Right lobe of liver (tissue), 6 donors: Measurements from ENCODE around the gene EMC9. TPM values are rescaled to one million over a fixed set of nuclear protein-coding genes. Genes with fewer than 3 reads are reported as not detected.
"Not testable (repeated sequence)": the region's sequence is repeated elsewhere in the genome, so short reads cannot be mapped to it uniquely, and the experiment has no call there.

Source experiments
- ATAC-seq, 4 donors: fragments of 200-7000 bp; cut with Tn5 transposase; one replicate each; pipeline ENCODE4 v1.9.1; 2020; ENCODE audit warnings: mild to moderate bottlenecking in 4 of 4, moderate library complexity in 4 of 4
- DNase-seq, 3 donors: peaks; one replicate each; pipeline ENCODE4 v3.0.0-alpha.2; 2020
- H3K27ac ChIP-seq, 3 donors: fragments of 200-600 bp; one replicate each; pipeline ENCODE4 v1.8.0; 2022
- H3K27me3 ChIP-seq, 2 donors: fragments of 200-600 bp; one replicate each; pipeline ENCODE4 v1.8.0; 2022
- H3K36me3 ChIP-seq, 4 donors: fragments of 200-600 bp; sonication (generic) in 1 of 4; one replicate each; pipeline versions ENCODE4 v1.5.1 to v1.8.0; 2017 to 2022; ENCODE audit warnings: control low read depth in 1 of 4
- H3K4me1 ChIP-seq, 4 donors: fragments of 200-600 bp; sonication (generic) in 1 of 4; one replicate each; pipeline versions ENCODE4 v1.5.1 to v1.8.0; 2017 to 2022; ENCODE audit warnings: control low read depth in 1 of 4
- H3K4me3 ChIP-seq, 3 donors: fragments of 200-600 bp; one replicate each; pipeline ENCODE4 v1.8.0; 2022
- H3K9me3 ChIP-seq, 4 donors: fragments of 200-600 bp; sonication (generic) in 1 of 4; one replicate each; pipeline versions ENCODE4 v1.5.1 to v1.8.0; 2017 to 2022; ENCODE audit warnings: control low read depth in 1 of 4
- POLR2A ChIP-seq: fragments of 450-650 bp; IDR thresholded peaks from one replicate; pipeline ENCODE4 v1.6.1; 2017; ENCODE audit warnings: antibody characterized with exemption, mild to moderate bottlenecking
- WGBS: methylation state at CpG from one replicate; pipeline ENCODE4 v1.1.6; 2018; ENCODE audit warnings: low coverage, low lambda C conversion rate; ENCODE audit not compliant: insufficient coverage; ENCODE audit errors: missing lambda C conversion rate; 5-methylcytosine and 5-hydroxymethylcytosine counted together
- intact Hi-C, 2 donors: fragments of 100-400 bp; cut with DNase I; formaldehyde crosslinking; loops; one replicate each; pipeline versions ENCODE4 v1.11.2 to v1.14.1; 2022
- total RNA-seq, 6 experiments: library from RNA; depleted of rRNA in 2 of 6; stranded (reverse); fragments of >200 nt in 2 of 6; fragmentation: NEBNext Ultra II Directional in 3 of 6; extraction: Animal tissue kit (Norgen Biotek cat#: 25700) in 3 of 6; gene quantifications; one replicate each; pipeline versions ENCODE4 v1.1.0 to v1.2.4, GENCODE V29; 2016 to 2023
- TF ChIP-seq, protein P1 (sequence below), 4 donors: fragments of 200-600 bp in 3 of 4; fragments of 450-650 bp in 1 of 4; IDR thresholded peaks; one replicate each; pipeline versions ENCODE4 v1.5.1 to v1.8.0; 2016 to 2022; ENCODE audit warnings: antibody characterized with exemption in 4 of 4, mild to moderate bottlenecking in 2 of 4
- donor health status: DM: no; HTN: yes; CAD: no.
- donor health status: DM: no; HTN: no; CAD: no.
- donor health status: DM: no; HTN: no; CAD: no.
- donor health status: DM: no; HTN: yes; CAD: no.
- donor health status: DM: no; HTN: yes; CAD: no.

EMC9 gene
- total RNA-seq, 6 experiments from 2014 or later = 10.2 to 21.4 (median 11.9) TPM

DNA sequence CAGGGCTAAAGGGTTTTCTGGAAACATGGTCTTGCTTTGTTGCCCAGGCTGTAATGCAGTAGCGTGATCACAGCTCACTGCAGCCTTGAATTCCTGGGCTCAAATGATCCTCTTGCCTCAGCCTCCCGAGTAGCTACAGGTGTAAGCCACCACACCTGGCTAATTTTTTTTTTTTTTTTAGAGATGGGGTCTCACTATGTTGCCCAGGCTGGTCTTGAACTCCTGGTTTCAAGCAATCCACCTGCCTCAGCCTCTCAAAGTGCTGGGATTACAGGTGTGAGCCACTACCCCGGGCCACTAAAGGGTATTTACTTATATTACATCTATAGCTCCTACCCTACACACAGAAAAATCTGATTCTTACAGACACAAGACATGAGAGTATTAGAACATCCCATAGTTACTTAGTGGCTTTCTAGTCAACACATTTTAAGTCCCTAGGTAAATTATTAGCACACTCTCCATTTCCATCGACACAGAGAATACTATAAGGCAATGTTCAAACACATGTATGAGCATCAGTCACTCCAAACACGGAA is 33.0 kb downstream of the EMC9 start:
- Histone ChIP-seq H3K27me3 (no peaks in the 10 kb centered on the region), H3K27ac (peak overlapping the region in 1 of 3 donors; percentile 61), H3K4me1 (peaks cover 0 to 71% (median 22%) of the 10 kb centered on the region in 4 donors), H3K4me3 (no peak overlapping the region), H3K9me3 (no peaks in the 10 kb centered on the region), H3K36me3 (peaks cover 0 to 8% (median 1%) of the 10 kb centered on the region in 4 donors)
- ATAC-seq (no peak), DNase-seq (no peak)
- TF ChIP-seq POLR2A = no peak
- TF ChIP-seq, protein P1, sequence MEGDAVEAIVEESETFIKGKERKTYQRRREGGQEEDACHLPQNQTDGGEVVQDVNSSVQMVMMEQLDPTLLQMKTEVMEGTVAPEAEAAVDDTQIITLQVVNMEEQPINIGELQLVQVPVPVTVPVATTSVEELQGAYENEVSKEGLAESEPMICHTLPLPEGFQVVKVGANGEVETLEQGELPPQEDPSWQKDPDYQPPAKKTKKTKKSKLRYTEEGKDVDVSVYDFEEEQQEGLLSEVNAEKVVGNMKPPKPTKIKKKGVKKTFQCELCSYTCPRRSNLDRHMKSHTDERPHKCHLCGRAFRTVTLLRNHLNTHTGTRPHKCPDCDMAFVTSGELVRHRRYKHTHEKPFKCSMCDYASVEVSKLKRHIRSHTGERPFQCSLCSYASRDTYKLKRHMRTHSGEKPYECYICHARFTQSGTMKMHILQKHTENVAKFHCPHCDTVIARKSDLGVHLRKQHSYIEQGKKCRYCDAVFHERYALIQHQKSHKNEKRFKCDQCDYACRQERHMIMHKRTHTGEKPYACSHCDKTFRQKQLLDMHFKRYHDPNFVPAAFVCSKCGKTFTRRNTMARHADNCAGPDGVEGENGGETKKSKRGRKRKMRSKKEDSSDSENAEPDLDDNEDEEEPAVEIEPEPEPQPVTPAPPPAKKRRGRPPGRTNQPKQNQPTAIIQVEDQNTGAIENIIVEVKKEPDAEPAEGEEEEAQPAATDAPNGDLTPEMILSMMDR (IDR thresholded peaks at IDR 0.05) = no peak
- intact Hi-C loops = no loop called here
- whole genome bisulfite sequencing = 39% methylated on average over 5 of the region's 5 CpGs

DNA sequence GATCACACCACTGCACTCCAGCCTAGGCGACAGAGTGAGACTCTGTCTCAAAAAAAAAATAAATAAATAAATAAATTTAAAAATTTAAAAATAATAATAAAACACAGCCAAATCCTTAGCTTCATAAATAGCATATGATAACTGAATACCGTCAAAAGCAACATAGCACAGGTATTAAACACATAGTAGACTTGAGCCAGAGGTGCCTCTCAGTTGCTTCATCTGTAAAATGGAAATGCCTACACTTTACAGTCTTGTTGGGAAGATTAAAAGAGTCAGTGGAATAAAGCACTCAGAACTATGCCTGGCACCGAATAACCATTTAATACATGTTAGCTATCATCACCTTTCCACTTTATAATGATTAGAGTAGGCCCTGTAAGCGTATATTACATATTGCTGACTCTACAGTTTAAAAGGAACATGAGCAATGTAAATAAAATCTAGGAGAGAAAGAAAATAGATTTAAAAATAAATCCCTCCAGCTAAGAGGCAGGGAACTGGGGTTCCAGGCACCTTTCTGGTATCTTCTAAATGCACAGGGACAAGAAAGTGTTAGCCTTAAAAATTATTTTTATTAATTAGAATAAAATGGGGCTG is 34.6 kb downstream of the EMC9 start:
- Histone ChIP-seq H3K27me3 (no peaks in the 10 kb centered on the region), H3K36me3 (peaks cover 0 to 21% (median 4%) of the 10 kb centered on the region in 4 donors), H3K27ac (peak overlapping the region in 1 of 3 donors; percentile 73), H3K9me3 (no peaks in the 10 kb centered on the region), H3K4me1 (peaks cover 0 to 84% (median 23%) of the 10 kb centered on the region in 4 donors), H3K4me3 (no peak overlapping the region)
- intact Hi-C loops = no loop called here
- DNase-seq = no peak
- WGBS = 48% methylated on average over 4 of the region's 4 CpGs
- TF ChIP-seq, protein P1 (IDR thresholded peaks at IDR 0.05) = no peak
- TF ChIP-seq POLR2A = no peak
- ATAC-seq = no peak

DNA sequence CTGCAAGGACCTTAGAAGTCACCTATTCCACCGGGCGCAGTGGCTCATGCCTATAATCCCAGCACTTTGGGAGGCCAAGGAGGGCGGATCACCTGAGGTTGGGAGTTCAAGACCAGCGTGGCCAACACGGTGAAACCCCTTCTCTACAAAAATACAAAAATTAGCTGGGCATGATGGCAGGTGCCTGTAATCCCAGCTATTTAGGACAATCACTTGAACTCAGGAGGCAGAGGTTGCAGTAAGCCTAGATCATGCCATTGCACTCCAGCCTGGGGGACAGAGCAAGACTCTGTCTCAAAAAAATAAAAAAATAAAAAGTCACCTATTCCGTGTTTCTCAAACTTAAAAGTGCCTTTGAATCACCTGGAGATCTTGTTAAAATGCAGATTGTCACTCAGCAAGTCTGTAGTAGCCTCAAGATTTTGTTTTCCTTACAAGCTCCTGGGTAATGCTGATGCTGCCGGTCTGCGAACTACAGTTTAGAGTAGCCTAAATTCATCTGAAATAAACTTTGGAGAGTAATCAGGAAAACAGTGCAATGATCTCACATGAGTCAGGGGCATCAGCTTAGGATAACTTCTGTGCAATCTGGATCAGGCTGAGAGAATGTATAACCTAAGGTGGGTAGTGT is 35.7 kb downstream of the EMC9 start:
- H3K9me3 ChIP-seq, DNase-seq, H3K4me3 ChIP-seq, intact Hi-C loops, H3K27me3 ChIP-seq: not testable (repeated sequence)
- Histone ChIP-seq H3K4me1 (peaks cover 0 to 91% (median 20%) of the 10 kb centered on the region in 4 donors), H3K27ac (peak overlapping the region in 2 of 3 donors; percentile 19 to 73), H3K36me3 (peaks cover 0 to 25% (median 4%) of the 10 kb centered on the region in 4 donors)
- WGBS = 39% methylated on average over 6 of the region's 8 CpGs
- peak in 2 of 4 donors; percentile 4 to 19 for ATAC-seq

DNA sequence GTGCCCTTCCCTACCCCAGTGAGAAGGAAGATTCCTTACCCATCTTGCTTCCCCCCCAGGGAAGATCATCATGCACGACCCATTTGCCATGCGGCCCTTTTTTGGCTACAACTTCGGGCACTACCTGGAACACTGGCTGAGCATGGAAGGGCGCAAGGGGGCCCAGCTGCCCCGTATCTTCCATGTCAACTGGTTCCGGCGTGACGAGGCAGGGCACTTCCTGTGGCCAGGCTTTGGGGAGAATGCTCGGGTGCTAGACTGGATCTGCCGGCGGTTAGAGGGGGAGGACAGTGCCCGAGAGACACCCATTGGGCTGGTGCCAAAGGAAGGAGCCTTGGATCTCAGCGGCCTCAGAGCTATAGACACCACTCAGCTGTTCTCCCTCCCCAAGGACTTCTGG is 37.9 kb downstream of the EMC9 start:
- intact Hi-C loops = no loop called here
- H3K36me3 ChIP-seq = peaks cover 0 to 48% (median 10%) of the 10 kb centered on the region in 4 donors
- WGBS = 74% methylated on average over 6 of the region's 13 CpGs
- no peaks in the 10 kb centered on the region for H3K27me3 ChIP-seq
- no peak for TF ChIP-seq POLR2A
- TF ChIP-seq, protein P1 (IDR thresholded peaks at IDR 0.05) = no peak
- H3K27ac ChIP-seq = peak overlapping the region in 1 of 3 donors; percentile 39
- ATAC-seq (peak in 1 of 4 donors; percentile 4), DNase-seq (no peak)
- no peak overlapping the region for H3K4me3 ChIP-seq
- H3K9me3 ChIP-seq = no peaks in the 10 kb centered on the region
- peaks cover 0 to 94% (median 21%) of the 10 kb centered on the region in 4 donors for H3K4me1 ChIP-seq
